WTC11 (cell line): ENCODE results near the gene UPF1. TPM values are rescaled to one million over a fixed set of nuclear protein-coding genes. Genes with fewer than 3 reads are reported as not detected.

Experiments used
- ATAC-seq: fragments of 200-7000 bp; cut with Tn5 transposase; 2 replicates; pipeline ENCODE4 v1.10.0; 2021; ENCODE audit warnings: mild to moderate bottlenecking, moderate library complexity
- CTCF ChIA-PET: fragments of 300-600 bp; sonication (Branson Sonifier 250); formaldehyde crosslinking; loops from one replicate; lab custom pipeline; 2021; ENCODE audit warnings: antibody characterized with exemption; lab: Charles Lee
- POLR2A ChIA-PET: fragments of 350-600 bp; sonication (Branson Sonifier 250); formaldehyde crosslinking; loops from one replicate; lab custom pipeline; 2021; ENCODE audit warnings: antibody characterized with exemption; lab: Charles Lee
- DNase-seq: peaks from one replicate; pipeline ENCODE4 v3.0.0; 2021; ENCODE audit warnings: low spot score
- H3K27ac Mint-ChIP-seq: 2 replicates; pipeline ENCODE4 v1.8.0; 2021; ENCODE audit warnings: mixed read lengths
- H3K27me3 Mint-ChIP-seq: 2 replicates; pipeline ENCODE4 v1.8.0; 2021; ENCODE audit warnings: low read depth, mild to moderate bottlenecking, moderate library complexity, mixed read lengths
- H3K36me3 Mint-ChIP-seq: 2 replicates; pipeline ENCODE4 v1.8.0; 2021; ENCODE audit warnings: mixed read lengths
- H3K4me1 Mint-ChIP-seq: 2 replicates; pipeline ENCODE4 v1.8.0; 2022; ENCODE audit warnings: mixed read lengths
- H3K4me3 Mint-ChIP-seq: 2 replicates; pipeline ENCODE4 v1.8.0; 2021; ENCODE audit warnings: mild to moderate bottlenecking, moderate library complexity, mixed read lengths
- H3K9me3 Mint-ChIP-seq: 2 replicates; pipeline ENCODE4 v1.8.0; 2021; ENCODE audit warnings: mixed read lengths
- AR ChIP-seq: fragments of 250-450 bp; sonication (Bioruptor Pico); IDR thresholded peaks from 2 replicates; pipeline ENCODE4 v1.9.0; 2021; ENCODE audit warnings: mild to moderate bottlenecking
- IRF2 ChIP-seq: sonication (generic); formaldehyde crosslinking; IDR thresholded peaks from 2 replicates; pipeline ENCODE4 v1.8.0; 2022; ENCODE audit warnings: low read depth, missing genetic modification reagents, borderline replicate concordance
- MAX ChIP-seq: sonication (generic); formaldehyde crosslinking; IDR thresholded peaks from 2 replicates; pipeline ENCODE4 v1.8.0; 2022; ENCODE audit warnings: mild to moderate bottlenecking, missing genetic modification reagents
- MXD4 ChIP-seq: fragments of 250-450 bp; sonication (Bioruptor Pico); IDR thresholded peaks from 2 replicates; pipeline ENCODE4 v1.8.0; 2021; ENCODE audit warnings: mild to moderate bottlenecking, moderate library complexity, borderline replicate concordance
- NFATC4 ChIP-seq: fragments of 250-450 bp; sonication (Bioruptor Pico); IDR thresholded peaks from 2 replicates; pipeline ENCODE4 v1.9.0; 2021; ENCODE audit warnings: mild to moderate bottlenecking
- NFYB ChIP-seq: sonication (generic); formaldehyde crosslinking; conservative IDR thresholded peaks from 2 replicates; pipeline ENCODE4 v1.8.0; 2022; ENCODE audit warnings: low read depth, missing genetic modification reagents
- NR3C1 ChIP-seq: sonication (generic); formaldehyde crosslinking; conservative IDR thresholded peaks from 2 replicates; pipeline ENCODE4 v1.8.1; 2023; ENCODE audit warnings: low read depth, mild to moderate bottlenecking, missing genetic modification reagents
- OVOL2 ChIP-seq: fragments of 250-450 bp; sonication (Bioruptor Pico); IDR thresholded peaks from 2 replicates; pipeline ENCODE4 v1.9.0; 2021; ENCODE audit warnings: mild to moderate bottlenecking, borderline replicate concordance
- SMAD3 ChIP-seq: sonication (generic); formaldehyde crosslinking; IDR thresholded peaks from 2 replicates; pipeline ENCODE4 v1.8.0; 2022; ENCODE audit warnings: missing genetic modification reagents, mild to moderate bottlenecking, borderline replicate concordance
- TEAD4 ChIP-seq: sonication (generic); formaldehyde crosslinking; IDR thresholded peaks from 2 replicates; pipeline ENCODE4 v1.8.0; 2022; ENCODE audit warnings: mild to moderate bottlenecking, missing genetic modification reagents
- ZBTB43 ChIP-seq: sonication (generic); formaldehyde crosslinking; IDR thresholded peaks from 2 replicates; pipeline ENCODE4 v1.8.1; 2023; ENCODE audit warnings: mild to moderate bottlenecking, missing genetic modification reagents
- ZNF317 ChIP-seq: sonication (generic); formaldehyde crosslinking; IDR thresholded peaks from 2 replicates; pipeline ENCODE4 v1.8.1; 2023; ENCODE audit warnings: low read depth, mild to moderate bottlenecking, moderate library complexity, missing genetic modification reagents, borderline replicate concordance
- ZNF423 ChIP-seq: fragments of 250-450 bp; sonication (Bioruptor Pico); IDR thresholded peaks from 2 replicates; pipeline ENCODE4 v2.1.2; 2022; ENCODE audit warnings: mild to moderate bottlenecking, moderate library complexity
- total RNA-seq: library from RNA; stranded (reverse); gene quantifications from 3 replicates; pipeline ENCODE4 v1.2.3, GENCODE V29; 2021
- TF ChIP-seq, protein P1 (sequence below): sonication (generic); formaldehyde crosslinking; IDR thresholded peaks from 2 replicates; pipeline ENCODE4 v1.8.0; 2022; ENCODE audit warnings: mild to moderate bottlenecking, missing genetic modification reagents
- TF ChIP-seq, protein P2 (sequence below): sonication (generic); formaldehyde crosslinking; IDR thresholded peaks from 2 replicates; pipeline ENCODE4 v1.8.1; 2022; ENCODE audit warnings: mild to moderate bottlenecking, missing genetic modification reagents, moderate library complexity, borderline replicate concordance

UPF1 gene
- total RNA-seq, 1 experiment from 2014 or later: 82.5 TPM

- Mint-ChIP-seq H3K4me3 (no peak overlapping the region), H3K27me3 (peaks cover 26% of the 10 kb centered on the region), H3K27ac (no peak overlapping the region), H3K9me3 (no peaks in the 10 kb centered on the region), H3K36me3 (peaks cover 8% of the 10 kb centered on the region; the same call in 1 of the 2 replicates), H3K4me1 (peaks cover 14% of the 10 kb centered on the region)
- ATAC-seq (peak; percentile 62), DNase-seq (peak; percentile 83)
- CTCF ChIA-PET: interaction anchor here (1.3 to 1.5 kb wide), 3 partner anchors 23 to 97 kb away, joined by 3 to 9 read pairs (median 9); partner anchors contain the start of gene CERS1
- TF ChIP-seq MAX (CRISPR knock-in tag): 0 out of 2 replicates have a peak, but pooled peaks have one; percentile 32
- no peak for TF ChIP-seq ZNF423 (CRISPR knock-in tag)
- TF ChIP-seq, all 79 proteins: peak for 1
- POLR2A ChIA-PET: no interaction called here
Measured at GRCh38 chr19:18869781-18870530, 38.2 kb downstream of the UPF1 start.

GRCh38 chr19:18870531-18871172 lies 38.9 kb downstream of the UPF1 start:
- TF ChIP-seq, protein P1, sequence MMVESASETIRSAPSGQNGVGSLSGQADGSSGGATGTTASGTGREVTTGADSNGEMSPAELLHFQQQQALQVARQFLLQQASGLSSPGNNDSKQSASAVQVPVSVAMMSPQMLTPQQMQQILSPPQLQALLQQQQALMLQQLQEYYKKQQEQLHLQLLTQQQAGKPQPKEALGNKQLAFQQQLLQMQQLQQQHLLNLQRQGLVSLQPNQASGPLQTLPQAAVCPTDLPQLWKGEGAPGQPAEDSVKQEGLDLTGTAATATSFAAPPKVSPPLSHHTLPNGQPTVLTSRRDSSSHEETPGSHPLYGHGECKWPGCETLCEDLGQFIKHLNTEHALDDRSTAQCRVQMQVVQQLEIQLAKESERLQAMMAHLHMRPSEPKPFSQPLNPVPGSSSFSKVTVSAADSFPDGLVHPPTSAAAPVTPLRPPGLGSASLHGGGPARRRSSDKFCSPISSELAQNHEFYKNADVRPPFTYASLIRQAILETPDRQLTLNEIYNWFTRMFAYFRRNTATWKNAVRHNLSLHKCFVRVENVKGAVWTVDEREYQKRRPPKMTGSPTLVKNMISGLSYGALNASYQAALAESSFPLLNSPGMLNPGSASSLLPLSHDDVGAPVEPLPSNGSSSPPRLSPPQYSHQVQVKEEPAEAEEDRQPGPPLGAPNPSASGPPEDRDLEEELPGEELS: no peak
- no peak for TF ChIP-seq ZNF317 (CRISPR knock-in tag)
- TF ChIP-seq, all 79 proteins: peak for 0

DNA sequence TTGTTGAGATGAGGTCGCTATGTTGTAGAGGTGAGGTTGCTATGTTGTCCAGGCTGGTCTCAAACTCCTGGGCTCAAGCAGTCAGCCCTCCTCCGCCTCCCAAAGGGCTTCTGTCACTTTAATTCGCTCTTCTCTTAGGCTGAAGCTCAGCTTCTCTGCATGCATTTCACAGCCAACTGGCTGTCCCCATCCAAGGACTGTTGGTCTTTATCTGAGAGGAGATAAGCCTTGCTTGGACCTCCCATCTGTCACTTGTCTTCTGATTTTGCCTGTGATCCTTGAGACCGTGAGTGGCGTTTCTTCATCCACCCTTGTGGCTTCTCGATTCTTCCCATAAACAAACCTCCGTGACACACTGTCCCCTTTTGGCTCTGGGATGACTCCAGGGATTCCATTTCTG lies 39.8 kb downstream of the UPF1 start:
- no peak for DNase-seq
- ChIA-PET POLR2A (no interaction called here), CTCF (interaction anchor here (0.6 to 0.9 kb wide), 2 partner anchors 23 to 135 kb away, joined by 3 to 4 read pairs; no protein-coding TSS in a partner anchor)
- no peaks in the 10 kb centered on the region for H3K9me3 Mint-ChIP-seq
- peaks cover 26% of the 10 kb centered on the region for H3K27me3 Mint-ChIP-seq
- peak overlapping the region; percentile 25; the same call in 1 of the 2 replicates for H3K4me3 Mint-ChIP-seq
- TF ChIP-seq NFYB (CRISPR knock-in tag) (no peak), IRF2 (CRISPR knock-in tag) (no peak)
- peaks cover 14% of the 10 kb centered on the region for H3K36me3 Mint-ChIP-seq
- H3K4me1 Mint-ChIP-seq: peaks cover 14% of the 10 kb centered on the region
- H3K27ac Mint-ChIP-seq: peak overlapping the region; percentile 34; the same call in 1 of the 2 replicates
- ATAC-seq: no peak

More at GRCh38 chr19:18870531-18871172, 38.9 kb downstream of the UPF1 start:
- ATAC-seq (no peak), DNase-seq (no peak)
- peaks cover 14% of the 10 kb centered on the region for H3K4me1 Mint-ChIP-seq
- H3K9me3 Mint-ChIP-seq: no peaks in the 10 kb centered on the region
- peaks cover 26% of the 10 kb centered on the region for H3K27me3 Mint-ChIP-seq
- H3K27ac Mint-ChIP-seq: no peak overlapping the region
- POLR2A ChIA-PET: no interaction called here
- H3K4me3 Mint-ChIP-seq: peak overlapping the region; percentile 57
- CTCF ChIA-PET: no interaction called here
- peaks cover 10% of the 10 kb centered on the region for H3K36me3 Mint-ChIP-seq

GRCh38 chr19:18875726-18876125 lies 44.0 kb downstream of the UPF1 start:
- H3K9me3 Mint-ChIP-seq: peaks cover 5% of the 10 kb centered on the region
- ChIA-PET CTCF (interaction anchor here (0.6 to 4.0 kb wide), 3 partner anchors 9 to 100 kb away, joined by 3 to 14 read pairs (median 3); no protein-coding TSS in a partner anchor), POLR2A (no interaction called here)
- H3K27me3 Mint-ChIP-seq: peaks cover 23% of the 10 kb centered on the region
- ATAC-seq (no peak), DNase-seq (no peak)
- H3K27ac Mint-ChIP-seq: no peak overlapping the region
- H3K4me1 Mint-ChIP-seq: peaks cover 8% of the 10 kb centered on the region
- TF ChIP-seq ZNF317 (CRISPR knock-in tag): no peak
- H3K4me3 Mint-ChIP-seq: no peak overlapping the region
- peaks cover 25% of the 10 kb centered on the region for H3K36me3 Mint-ChIP-seq

GRCh38 chr19:18876865-18877264 lies 45.1 kb downstream of the UPF1 start:
- Mint-ChIP-seq H3K27ac (no peak overlapping the region), H3K4me3 (no peak overlapping the region), H3K4me1 (no peaks in the 10 kb centered on the region), H3K9me3 (peaks cover 5% of the 10 kb centered on the region), H3K27me3 (peaks cover 12% of the 10 kb centered on the region), H3K36me3 (peaks cover 32% of the 10 kb centered on the region)
- no peak for ATAC-seq
- CTCF ChIA-PET: interaction anchor here (4.0 kb wide), 1 partner anchor 10 kb away, joined by 14 read pairs; no protein-coding TSS in a partner anchor
- no peak for DNase-seq
- POLR2A ChIA-PET: no interaction called here
- no peak for TF ChIP-seq TEAD4 (CRISPR knock-in tag)
- no peak for TF ChIP-seq ZBTB43 (CRISPR knock-in tag)
- no peak for TF ChIP-seq NFATC4
- TF ChIP-seq SMAD3 (CRISPR knock-in tag): no peak
- no peak for TF ChIP-seq MXD4
- TF ChIP-seq, protein P2, sequence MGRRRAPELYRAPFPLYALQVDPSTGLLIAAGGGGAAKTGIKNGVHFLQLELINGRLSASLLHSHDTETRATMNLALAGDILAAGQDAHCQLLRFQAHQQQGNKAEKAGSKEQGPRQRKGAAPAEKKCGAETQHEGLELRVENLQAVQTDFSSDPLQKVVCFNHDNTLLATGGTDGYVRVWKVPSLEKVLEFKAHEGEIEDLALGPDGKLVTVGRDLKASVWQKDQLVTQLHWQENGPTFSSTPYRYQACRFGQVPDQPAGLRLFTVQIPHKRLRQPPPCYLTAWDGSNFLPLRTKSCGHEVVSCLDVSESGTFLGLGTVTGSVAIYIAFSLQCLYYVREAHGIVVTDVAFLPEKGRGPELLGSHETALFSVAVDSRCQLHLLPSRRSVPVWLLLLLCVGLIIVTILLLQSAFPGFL (CRISPR knock-in tag): no peak
- no peak for TF ChIP-seq NR3C1
- no peak for TF ChIP-seq AR (CRISPR knock-in tag)
- no peak for TF ChIP-seq OVOL2 (CRISPR knock-in tag)
